Neutrophil (primary cell): ENCODE measurements around the gene DRC7.

Experiments used
- H3K27ac ChIP-seq: fragments of 200-600 bp; sonication (generic); 2 replicates; pipeline ENCODE4 v1.5.1; 2016; ENCODE audit warnings: mild to moderate bottlenecking, moderate library complexity
- H3K27me3 ChIP-seq: fragments of 200-600 bp; sonication (generic); 2 replicates; pipeline ENCODE4 v1.6.0; 2016; ENCODE audit warnings: mild to moderate bottlenecking
- H3K36me3 ChIP-seq: fragments of 200-600 bp; sonication (generic); 2 replicates; pipeline ENCODE4 v1.5.1; 2017
- H3K4me1 ChIP-seq, 2 experiments: fragments of 200-600 bp in 1 of 2; sonication (generic) in 1 of 2; 1 replicate in 1 of 2; 2 replicates in 1 of 2; pipeline versions ENCODE4 v1.5.1 to v1.6.1; 2013 to 2016; ENCODE audit warnings: low read depth in 1 of 2, low read length in 1 of 2, mild to moderate bottlenecking in 1 of 2, moderate library complexity in 1 of 2; ENCODE audit not compliant: control insufficient read depth in 1 of 2, insufficient read depth in 1 of 2
- H3K4me3 ChIP-seq, 2 experiments: fragments of 200-600 bp in 1 of 2; sonication (generic) in 1 of 2; 1 replicate in 1 of 2; 2 replicates in 1 of 2; pipeline ENCODE4 v1.5.1; 2013 to 2016; ENCODE audit warnings: low read depth in 1 of 2, low read length in 1 of 2, mild to moderate bottlenecking in 1 of 2, moderate library complexity in 1 of 2
- H3K9me3 ChIP-seq: fragments of 200-600 bp; sonication (generic); 2 replicates; pipeline ENCODE4 v1.5.1; 2016
- CTCF ChIP-seq: fragments of 200-600 bp; sonication (generic); IDR thresholded peaks from 2 replicates; pipeline ENCODE4 v1.5.1; 2016; ENCODE audit warnings: antibody characterized with exemption

Gene DRC7

GRCh38 chr16:57658878-57659674 lies 35.5 kb upstream of the DRC7 start:
- H3K4me1 ChIP-seq = peaks cover 0 to under 1% of the 10 kb centered on the region in 2 experiments
- no peak for TF ChIP-seq CTCF
- no peaks in the 10 kb centered on the region for H3K27me3 ChIP-seq
- H3K27ac ChIP-seq = no peak overlapping the region
- no peaks in the 10 kb centered on the region for H3K9me3 ChIP-seq
- H3K36me3 ChIP-seq = no peaks in the 10 kb centered on the region
- H3K4me3 ChIP-seq = no peak overlapping the region

- Histone ChIP-seq H3K27me3 (no peaks in the 10 kb centered on the region), H3K4me1 (peaks cover 18 to 19% of the 10 kb centered on the region in 2 experiments), H3K27ac (no peak overlapping the region), H3K9me3 (no peaks in the 10 kb centered on the region), H3K4me3 (no peak overlapping the region), H3K36me3 (no peaks in the 10 kb centered on the region)
- TF ChIP-seq CTCF = no peak
These were observed 33.7 kb upstream of the DRC7 start for GRCh38 chr16:57660715-57661463.

DNA sequence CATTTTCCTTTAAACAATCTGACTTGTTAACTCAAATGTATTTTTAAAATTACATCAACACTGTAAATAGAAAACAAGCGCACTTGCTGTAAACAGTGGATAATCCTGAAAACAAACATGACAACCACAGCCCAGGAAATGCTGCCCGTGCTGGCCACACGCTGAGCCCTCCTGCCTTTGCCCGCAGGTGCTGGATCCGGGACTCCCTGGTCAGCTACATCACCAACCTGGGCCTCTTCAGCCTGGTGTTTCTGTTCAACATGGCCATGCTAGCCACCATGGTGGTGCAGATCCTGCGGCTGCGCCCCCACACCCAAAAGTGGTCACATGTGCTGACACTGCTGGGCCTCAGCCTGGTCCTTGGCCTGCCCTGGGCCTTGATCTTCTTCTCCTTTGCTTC lies 33.1 kb upstream of the DRC7 start:
- no peaks in the 10 kb centered on the region for H3K36me3 ChIP-seq
- H3K4me3 ChIP-seq = no peak overlapping the region
- no peak overlapping the region for H3K27ac ChIP-seq
- peaks cover 24 to 25% of the 10 kb centered on the region in 2 experiments for H3K4me1 ChIP-seq
- TF ChIP-seq CTCF = no peak
- H3K27me3 ChIP-seq = no peaks in the 10 kb centered on the region
- no peaks in the 10 kb centered on the region for H3K9me3 ChIP-seq

GRCh38 chr16:57661936-57662906 lies 32.4 kb upstream of the DRC7 start:
- H3K27ac ChIP-seq = no peak overlapping the region

More at GRCh38 chr16:57661936-57662906, 32.4 kb upstream of the DRC7 start:
- no peak overlapping the region for H3K4me3 ChIP-seq
- no peaks in the 10 kb centered on the region for H3K9me3 ChIP-seq
- no peak for TF ChIP-seq CTCF
- no peaks in the 10 kb centered on the region for H3K36me3 ChIP-seq
- peaks cover 31 to 32% of the 10 kb centered on the region in 2 experiments for H3K4me1 ChIP-seq
- no peaks in the 10 kb centered on the region for H3K27me3 ChIP-seq
